OCI-LY7 (cell line): Measurements from ENCODE around the gene TSNAXIP1. TPM values are rescaled to one million over a fixed set of nuclear protein-coding genes. Genes with fewer than 3 reads are reported as not detected.

Experiments
- BruUV-seq: library from RNA; stranded (reverse); fragments of 400-500 nt; replicated peaks from 2 replicates; lab custom pipeline; 2021; lab: Mats Ljungman, UMichigan
- CTCF ChIA-PET: fragments of 300-600 bp; sonication (Branson Sonifier 250); formaldehyde crosslinking; loops from one replicate; lab custom pipeline; 2022; ENCODE audit warnings: antibody characterized with exemption; ENCODE audit not compliant: unreplicated experiment; lab: Charles Lee
- POLR2A ChIA-PET: fragments of 300-600 bp; sonication (Branson Sonifier 250); formaldehyde crosslinking; loops from one replicate; lab custom pipeline; 2022; ENCODE audit warnings: antibody characterized with exemption; lab: Charles Lee
- DNase-seq: peaks from one replicate; pipeline ENCODE4 v3.0.0-alpha.2; 2015; ENCODE audit warnings: low spot score
- H2AFZ ChIP-seq: fragments of 200-600 bp; sonication (generic), shearing (Covaris generic); 2 replicates; pipeline ENCODE4 v1.6.1; 2014; ENCODE audit warnings: mild to moderate bottlenecking, antibody characterized with exemption, low read length, moderate library complexity
- H3K27ac ChIP-seq: fragments of 200-600 bp; sonication (generic); 2 replicates; pipeline ENCODE4 v1.5.1; 2014; ENCODE audit warnings: mixed run types, low read depth, mild to moderate bottlenecking, moderate library complexity, low read length, inconsistent platforms; ENCODE audit not compliant: poor library complexity, severe bottlenecking
- H3K36me3 ChIP-seq: fragments of 200-600 bp; sonication (generic); 2 replicates; pipeline ENCODE4 v1.6.1; 2014; ENCODE audit warnings: mild to moderate bottlenecking, antibody characterized with exemption, low read length, moderate library complexity, mixed read lengths; ENCODE audit not compliant: insufficient read depth
- H3K4me1 ChIP-seq: fragments of 200-600 bp; sonication (generic); 2 replicates; pipeline ENCODE4 v1.5.1; 2014; ENCODE audit warnings: mild to moderate bottlenecking, low read length; ENCODE audit not compliant: insufficient read depth, poor library complexity, severe bottlenecking
- H3K4me2 ChIP-seq: fragments of 200-600 bp; sonication (generic); 2 replicates; pipeline ENCODE4 v1.6.1; 2014; ENCODE audit warnings: mild to moderate bottlenecking, low read length
- H3K4me3 ChIP-seq: fragments of 200-600 bp; sonication (generic); 2 replicates; pipeline ENCODE4 v1.5.1; 2014; ENCODE audit warnings: mild to moderate bottlenecking, low read depth, low read length; ENCODE audit not compliant: poor library complexity, severe bottlenecking
- H3K79me2 ChIP-seq: fragments of 200-600 bp; sonication (generic); 2 replicates; pipeline ENCODE4 v1.6.1; 2016; ENCODE audit warnings: low read depth, mild to moderate bottlenecking, low read length, moderate library complexity, mixed read lengths; ENCODE audit not compliant: insufficient read depth
- H3K9me2 ChIP-seq: fragments of 200-600 bp; sonication (generic); 2 replicates; pipeline ENCODE4 v1.6.1; 2016; ENCODE audit warnings: mild to moderate bottlenecking, low read length, mixed read lengths; ENCODE audit not compliant: insufficient read depth
- H3K9me3 ChIP-seq: fragments of 200-600 bp; sonication (generic); 2 replicates; pipeline ENCODE4 v1.6.1; 2014; ENCODE audit warnings: mild to moderate bottlenecking, mixed run types, low read length, mixed read lengths
- H4K20me1 ChIP-seq: fragments of 200-600 bp; sonication (generic); 2 replicates; pipeline ENCODE4 v1.6.1; 2014; ENCODE audit warnings: mild to moderate bottlenecking, antibody characterized with exemption, low read length, moderate library complexity, mixed read lengths; ENCODE audit not compliant: insufficient read depth
- CTCF ChIP-seq: fragments of 200-600 bp; sonication (generic); conservative IDR thresholded peaks from 2 replicates; pipeline ENCODE4 v1.5.1; 2014; ENCODE audit warnings: mild to moderate bottlenecking, antibody characterized with exemption, low read length, moderate library complexity, mixed read lengths
- EZH2phosphoT487 ChIP-seq: fragments of 200-600 bp; sonication (generic); IDR thresholded peaks from 2 replicates; pipeline ENCODE4 v1.6.1; 2018; ENCODE audit warnings: low read depth, borderline replicate concordance, mild to moderate bottlenecking, mixed run types, antibody characterized with exemption, low read length, moderate library complexity, mixed read lengths
- intact Hi-C: fragments of 100-400 bp; cut with micrococcal nuclease; formaldehyde crosslinking; loops from one replicate; pipeline ENCODE4 v1.10.0; 2022; ENCODE audit not compliant: unreplicated experiment
- total RNA-seq, 2 experiments: library from RNA; depleted of rRNA in 1 of 2; stranded (reverse); fragments of >200 nt in 1 of 2; shearing (Covaris generic) in 1 of 2; gene quantifications; 2 replicates each; pipeline ENCODE4 v1.2.3, GENCODE V29; 2014 to 2022

TSNAXIP1 gene
- total RNA-seq, 2 experiments from 2014 or later = 0.76 to 0.91 TPM

- peaks cover 6% of the 10 kb centered on the region; the same call in 1 of the 2 replicates for H3K36me3 ChIP-seq
- H3K27ac ChIP-seq = peak overlapping the region; percentile 78
- H3K4me1 ChIP-seq = peaks cover 37% of the 10 kb centered on the region
- peak overlapping the region; percentile 87 for H2AFZ ChIP-seq
- peak overlapping the region; percentile 98 for H3K4me2 ChIP-seq
- H3K9me3 ChIP-seq = no peaks in the 10 kb centered on the region
- ChIA-PET POLR2A (interaction anchor here (0.5 to 1.1 kb wide), 2 partner anchors 21 to 394 kb away, joined by 3 read pairs; no protein-coding TSS in a partner anchor), CTCF (interaction anchor here (1.0 kb wide), 1 partner anchor 32 kb away, joined by 3 read pairs; no protein-coding TSS in a partner anchor)
- TF ChIP-seq CTCF (peak; percentile 64), EZH2phosphoT487 (no peak)
- H4K20me1 ChIP-seq = peaks cover 12% of the 10 kb centered on the region; the same call in 1 of the 2 replicates
- TSS peak; percentile 34 for BruUV-seq
- DNase-seq = peak; percentile 75
- H3K4me3 ChIP-seq = peak overlapping the region; percentile 99
- no peaks in the 10 kb centered on the region for H3K9me2 ChIP-seq
- intact Hi-C loops = loop anchor here (2.0 kb wide), 1 partner anchor 86 kb away; no protein-coding TSS in a partner anchor
- peaks cover 42% of the 10 kb centered on the region for H3K79me2 ChIP-seq
Observed at GRCh38 chr16:67842509-67843342, 36.0 kb downstream of the TSNAXIP1 start.

GRCh38 chr16:67843343-67843765 is 36.7 kb downstream of the TSNAXIP1 start:
- no TSS peak for BruUV-seq
- H4K20me1 ChIP-seq = peaks cover 16% of the 10 kb centered on the region; the same call in 1 of the 2 replicates
- H3K4me2 ChIP-seq = peak overlapping the region; percentile 98
- peak overlapping the region; percentile 78 for H3K27ac ChIP-seq
- peaks cover 6% of the 10 kb centered on the region; the same call in 1 of the 2 replicates for H3K36me3 ChIP-seq
- no peaks in the 10 kb centered on the region for H3K9me3 ChIP-seq
- peak overlapping the region; percentile 99 for H3K4me3 ChIP-seq
- TF ChIP-seq EZH2phosphoT487 = no peak
- no peak; the same call in 1 of the 2 replicates for TF ChIP-seq CTCF
- no peak overlapping the region for H2AFZ ChIP-seq
- ChIA-PET CTCF (interaction anchor here (1.0 kb wide), 1 partner anchor 31 kb away, joined by 3 read pairs; no protein-coding TSS in a partner anchor), POLR2A (interaction anchor here (0.5 to 1.1 kb wide), 2 partner anchors 21 to 394 kb away, joined by 3 read pairs; no protein-coding TSS in a partner anchor)
- intact Hi-C loops = loop anchor here (2.0 kb wide), 1 partner anchor 85 kb away; no protein-coding TSS in a partner anchor
- H3K79me2 ChIP-seq = peaks cover 49% of the 10 kb centered on the region
- no peaks in the 10 kb centered on the region for H3K9me2 ChIP-seq
- peaks cover 42% of the 10 kb centered on the region for H3K4me1 ChIP-seq
- DNase-seq = no peak
